HG03439 (cell line): Measurements from ENCODE around the gene TPSG1.
"Not testable (repeated sequence)": the region's sequence is repeated elsewhere in the genome, so short reads cannot be mapped to it uniquely, and the experiment has no call there.

Experiments used
- ATAC-seq: cut with Tn5 transposase; IDR thresholded peaks from one replicate; pipeline ENCODE4 v1.9.1; 2021; ENCODE audit warnings: mild to moderate bottlenecking, moderate library complexity; ENCODE audit not compliant: unreplicated experiment

Gene TPSG1

GRCh38 chr16:1257561-1258224, 32.6 kb upstream of the TPSG1 start:
- no peak for ATAC-seq

- no peak for ATAC-seq
These were observed 31.8 kb upstream of the TPSG1 start for GRCh38 chr16:1256874-1257322.

- not testable (repeated sequence) for ATAC-seq
These were observed 31.3 kb upstream of the TPSG1 start for GRCh38 chr16:1256296-1256873.

GRCh38 chr16:1255276-1256122, 30.4 kb upstream of the TPSG1 start, which contains the start of gene TPSD1:
TSS of gene TPSD1 (plus strand) at chr16:1256069. CDS start at chr16:1256281, 212 bp downstream.
- ATAC-seq = not testable (repeated sequence)

GRCh38 chr16:1254821-1255220, 29.8 kb upstream of the TPSG1 start:
- not testable (repeated sequence) for ATAC-seq

GRCh38 chr16:1253701-1254364, 28.8 kb upstream of the TPSG1 start:
- not testable (repeated sequence) for ATAC-seq

GRCh38 chr16:1249031-1249755, 24.1 kb upstream of the TPSG1 start:
- ATAC-seq = not testable (repeated sequence)

- ATAC-seq = not testable (repeated sequence)
These were observed 23.0 kb upstream of the TPSG1 start for GRCh38 chr16:1247903-1248537.

- no peak for ATAC-seq
These were observed 20.5 kb upstream of the TPSG1 start for GRCh38 chr16:1245452-1246020.

- no peak for ATAC-seq
These were observed 19.8 kb upstream of the TPSG1 start for GRCh38 chr16:1244881-1245280.

- not testable (repeated sequence) for ATAC-seq
These were observed 19.1 kb upstream of the TPSG1 start for GRCh38 chr16:1243907-1244850.

- not testable (repeated sequence) for ATAC-seq
These were observed 18.3 kb upstream of the TPSG1 start for GRCh38 chr16:1243363-1243762.

- ATAC-seq = not testable (repeated sequence)
These were observed 16.0 kb upstream of the TPSG1 start for GRCh38 chr16:1241081-1241480.

GRCh38 chr16:1240436-1240835, 15.4 kb upstream of the TPSG1 start, which contains the start of gene TPSAB1:
TSS of gene TPSAB1 (plus strand) at chr16:1240705. CDS start at chr16:1240939, 234 bp downstream.
- ATAC-seq = not testable (repeated sequence)

GRCh38 chr16:1239575-1239974, 14.5 kb upstream of the TPSG1 start:
- not testable (repeated sequence) for ATAC-seq

GRCh38 chr16:1238909-1239308, 13.8 kb upstream of the TPSG1 start:
- not testable (repeated sequence) for ATAC-seq

GRCh38 chr16:1237990-1238389, 12.9 kb upstream of the TPSG1 start:
- no peak for ATAC-seq

GRCh38 chr16:1236659-1237058, 11.6 kb upstream of the TPSG1 start:
- not testable (repeated sequence) for ATAC-seq
